ENCODE measurements around the gene ACO2.
"Not testable (repeated sequence)": the region's sequence is repeated elsewhere in the genome, so short reads cannot be mapped to it uniquely, and the experiment has no call there.

The ACO2 gene

GRCh38 chr22:41448189-41448808 is 20.6 kb upstream of the ACO2 start:
- DNase-seq: peak; percentile 68 to 82 (median 72)

- no peak for DNase-seq
Observed at GRCh38 chr22:41458161-41458728, 10.7 kb upstream of the ACO2 start.

GRCh38 chr22:41459431-41459830 is 9.5 kb upstream of the ACO2 start:
- DNase-seq: no peak

- DNase-seq: not testable (repeated sequence)
Observed at GRCh38 chr22:41460071-41460470, 8.8 kb upstream of the ACO2 start.

GRCh38 chr22:41461901-41462300 is 7.0 kb upstream of the ACO2 start:
- DNase-seq: no peak

- peak in 2 of 4 experiments; percentile 35 to 45 for DNase-seq
Observed at GRCh38 chr22:41469218-41469851, 418 bp downstream of the ACO2 start.

- DNase-seq: no peak
Observed at GRCh38 chr22:41470886-41471285, 2.0 kb downstream of the ACO2 start.

- DNase-seq: no peak
Observed at GRCh38 chr22:41471568-41471967, 2.7 kb downstream of the ACO2 start.

- DNase-seq: no peak
Observed at GRCh38 chr22:41474872-41475451, 6.0 kb downstream of the ACO2 start.

GRCh38 chr22:41478473-41478872 is 9.6 kb downstream of the ACO2 start:
- no peak for DNase-seq

GRCh38 chr22:41478891-41479521 is 10.1 kb downstream of the ACO2 start:
- no peak for DNase-seq

GRCh38 chr22:41479671-41480396 is 10.9 kb downstream of the ACO2 start:
- no peak for DNase-seq

GRCh38 chr22:41480397-41480735 is 11.4 kb downstream of the ACO2 start:
- DNase-seq: no peak

GRCh38 chr22:41481131-41481830 is 12.4 kb downstream of the ACO2 start:
- no peak for DNase-seq

- DNase-seq: no peak
Observed at GRCh38 chr22:41481925-41482318, 13.0 kb downstream of the ACO2 start.

GRCh38 chr22:41482319-41482935 is 13.5 kb downstream of the ACO2 start:
- DNase-seq: no peak

GRCh38 chr22:41485033-41485432 is 16.1 kb downstream of the ACO2 start:
- no peak for DNase-seq

GRCh38 chr22:41487037-41487935 is 18.4 kb downstream of the ACO2 start:
- no peak for DNase-seq

GRCh38 chr22:41488076-41488475 is 19.2 kb downstream of the ACO2 start:
- DNase-seq: no peak

GRCh38 chr22:41488596-41489385 is 19.9 kb downstream of the ACO2 start:
- DNase-seq: no peak
